SJSA1 (cell line): ENCODE measurements around the gene CHN2. TPM values are rescaled to one million over a fixed set of nuclear protein-coding genes. Genes with fewer than 3 reads are reported as not detected.
A peak's percentile ranks its signal among the peaks of the same experiment; 100 is the strongest.

ENCODE experiments used
- DNase-seq, 2 experiments: peaks; one replicate each; pipeline ENCODE4 v3.0.0-alpha.2; 2015 to 2020; ENCODE audit warnings: low spot score in 2 of 2, low read depth in 1 of 2
- H3K27ac ChIP-seq: fragments of 250-450 bp; sonication (Bioruptor Pico); 2 replicates; pipeline ENCODE4 v1.5.1; 2020; ENCODE audit warnings: mild to moderate bottlenecking, moderate library complexity
- H3K27me3 ChIP-seq: fragments of 250-450 bp; sonication (Bioruptor Pico); replicated peaks from 2 replicates; pipeline ENCODE4 v1.5.1; 2020; ENCODE audit warnings: mild to moderate bottlenecking, moderate library complexity
- H3K36me3 ChIP-seq: fragments of 250-450 bp; sonication (Bioruptor Pico); 2 replicates; pipeline ENCODE4 v1.5.1; 2020; ENCODE audit warnings: mild to moderate bottlenecking
- H3K4me1 ChIP-seq: fragments of 250-450 bp; sonication (Bioruptor Pico); replicated peaks from 2 replicates; pipeline ENCODE4 v1.6.1; 2021; ENCODE audit warnings: mild to moderate bottlenecking
- H3K4me3 ChIP-seq: fragments of 250-450 bp; sonication (Bioruptor Pico); 2 replicates; pipeline ENCODE4 v1.5.1; 2020; ENCODE audit warnings: mild to moderate bottlenecking
- H3K9me3 ChIP-seq: fragments of 250-450 bp; sonication (Bioruptor Pico); replicated peaks from 2 replicates; pipeline ENCODE4 v1.5.1; 2020; ENCODE audit warnings: mild to moderate bottlenecking
- total RNA-seq: library from RNA; depleted of rRNA; stranded (reverse); fragments of >200 nt; shearing (Covaris generic); gene quantifications from 2 replicates; pipeline ENCODE4 v1.2.3, GENCODE V29; 2014

CHN2 gene
- total RNA-seq, 1 experiment from 2014 or later = 0.21 TPM

- Histone ChIP-seq H3K27ac (no peak overlapping the region), H3K36me3 (no peaks in the 10 kb centered on the region), H3K9me3 (no peaks in the 10 kb centered on the region), H3K4me1 (peaks cover 3% of the 10 kb centered on the region; the same call in 1 of the 2 replicates), H3K27me3 (peaks cover 7% of the 10 kb centered on the region; the same call in 1 of the 2 replicates), H3K4me3 (no peak overlapping the region)
- DNase-seq = no peak
Observed at GRCh38 chr7:29478226-29478625, 283.7 kb downstream of the CHN2 start.

GRCh38 chr7:29478687-29479240 lies 284.2 kb downstream of the CHN2 start:
- H3K4me1 ChIP-seq = peaks cover 9% of the 10 kb centered on the region; the same call in 1 of the 2 replicates
- H3K9me3 ChIP-seq = no peaks in the 10 kb centered on the region
- no peak overlapping the region for H3K4me3 ChIP-seq
- DNase-seq = no peak
- H3K27ac ChIP-seq = no peak overlapping the region
- peaks cover 7% of the 10 kb centered on the region; the same call in 1 of the 2 replicates for H3K27me3 ChIP-seq
- no peaks in the 10 kb centered on the region for H3K36me3 ChIP-seq

GRCh38 chr7:29479301-29480200 lies 285.0 kb downstream of the CHN2 start:
- no peaks in the 10 kb centered on the region for H3K36me3 ChIP-seq
- H3K4me3 ChIP-seq = no peak overlapping the region
- H3K27me3 ChIP-seq = peaks cover 4% of the 10 kb centered on the region; the same call in 1 of the 2 replicates
- DNase-seq = no peak
- H3K4me1 ChIP-seq = peaks cover 13% of the 10 kb centered on the region
- H3K27ac ChIP-seq = no peak overlapping the region
- no peaks in the 10 kb centered on the region for H3K9me3 ChIP-seq

- Histone ChIP-seq H3K27ac (no peak overlapping the region), H3K36me3 (no peaks in the 10 kb centered on the region)
Observed at GRCh38 chr7:29480451-29480850, 285.9 kb downstream of the CHN2 start.

GRCh38 chr7:29480934-29481651 lies 286.5 kb downstream of the CHN2 start:
- no peaks in the 10 kb centered on the region for H3K36me3 ChIP-seq
- DNase-seq = no peak
- peaks cover 13% of the 10 kb centered on the region for H3K4me1 ChIP-seq
- H3K27ac ChIP-seq = no peak overlapping the region
- H3K27me3 ChIP-seq = peaks cover under 1% of the 10 kb centered on the region; the same call in 1 of the 2 replicates
- H3K9me3 ChIP-seq = no peaks in the 10 kb centered on the region
- H3K4me3 ChIP-seq = no peak overlapping the region

More at GRCh38 chr7:29480451-29480850, 285.9 kb downstream of the CHN2 start:
- H3K27me3 ChIP-seq = peaks cover 3% of the 10 kb centered on the region; the same call in 1 of the 2 replicates
- H3K4me3 ChIP-seq = no peak overlapping the region
- H3K4me1 ChIP-seq = peaks cover 13% of the 10 kb centered on the region
- DNase-seq = no peak
- no peaks in the 10 kb centered on the region for H3K9me3 ChIP-seq

GRCh38 chr7:29482056-29482455 lies 287.5 kb downstream of the CHN2 start:
- no peak for DNase-seq
- Histone ChIP-seq H3K4me3 (no peak overlapping the region), H3K27ac (no peak overlapping the region)

GRCh38 chr7:29483219-29484104 lies 288.9 kb downstream of the CHN2 start:
- DNase-seq = peak in 1 of 2 experiments; percentile 37
- H3K27me3 ChIP-seq = no peaks in the 10 kb centered on the region
- no peaks in the 10 kb centered on the region for H3K36me3 ChIP-seq
- H3K9me3 ChIP-seq = no peaks in the 10 kb centered on the region
- peaks cover 21% of the 10 kb centered on the region for H3K4me1 ChIP-seq
- no peak overlapping the region for H3K4me3 ChIP-seq
- peak overlapping the region; percentile 58 for H3K27ac ChIP-seq

More at GRCh38 chr7:29482056-29482455, 287.5 kb downstream of the CHN2 start:
- Histone ChIP-seq H3K4me1 (peaks cover 13% of the 10 kb centered on the region), H3K36me3 (no peaks in the 10 kb centered on the region), H3K27me3 (no peaks in the 10 kb centered on the region), H3K9me3 (no peaks in the 10 kb centered on the region)

GRCh38 chr7:29484280-29484679 lies 289.7 kb downstream of the CHN2 start:
- H3K36me3 ChIP-seq = no peaks in the 10 kb centered on the region
- no peak overlapping the region for H3K27ac ChIP-seq
- H3K4me3 ChIP-seq = no peak overlapping the region
- peaks cover 30% of the 10 kb centered on the region for H3K4me1 ChIP-seq
- no peak for DNase-seq
- H3K27me3 ChIP-seq = no peaks in the 10 kb centered on the region
- no peaks in the 10 kb centered on the region for H3K9me3 ChIP-seq

- no peak overlapping the region for H3K27ac ChIP-seq
- H3K9me3 ChIP-seq = no peaks in the 10 kb centered on the region
- H3K36me3 ChIP-seq = no peaks in the 10 kb centered on the region
- no peak overlapping the region for H3K4me3 ChIP-seq
- DNase-seq = no peak
- H3K4me1 ChIP-seq = peaks cover 35% of the 10 kb centered on the region
- H3K27me3 ChIP-seq = no peaks in the 10 kb centered on the region
Observed at GRCh38 chr7:29485339-29486190, 291.0 kb downstream of the CHN2 start.

GRCh38 chr7:29486191-29486700 lies 291.7 kb downstream of the CHN2 start:
- no peaks in the 10 kb centered on the region for H3K27me3 ChIP-seq
- H3K36me3 ChIP-seq = no peaks in the 10 kb centered on the region
- H3K9me3 ChIP-seq = no peaks in the 10 kb centered on the region
- H3K27ac ChIP-seq = no peak overlapping the region
- peaks cover 35% of the 10 kb centered on the region for H3K4me1 ChIP-seq
- H3K4me3 ChIP-seq = no peak overlapping the region
- DNase-seq = no peak

- Histone ChIP-seq H3K4me3 (no peak overlapping the region), H3K27ac (no peak overlapping the region), H3K9me3 (no peaks in the 10 kb centered on the region), H3K27me3 (no peaks in the 10 kb centered on the region), H3K36me3 (no peaks in the 10 kb centered on the region), H3K4me1 (peaks cover 35% of the 10 kb centered on the region)
- DNase-seq = no peak
Observed at GRCh38 chr7:29487424-29487823, 292.8 kb downstream of the CHN2 start.
